ENCODE measurements around the gene FBXO36. TPM values are rescaled to one million over a fixed set of nuclear protein-coding genes. Genes with fewer than 3 reads are reported as not detected.

FBXO36 gene
- total and polyA plus RNA-seq, 2 donors (not counting 1 experiment from before 2014, with no cell fraction given): 0.49 to 1.5 TPM

DNA sequence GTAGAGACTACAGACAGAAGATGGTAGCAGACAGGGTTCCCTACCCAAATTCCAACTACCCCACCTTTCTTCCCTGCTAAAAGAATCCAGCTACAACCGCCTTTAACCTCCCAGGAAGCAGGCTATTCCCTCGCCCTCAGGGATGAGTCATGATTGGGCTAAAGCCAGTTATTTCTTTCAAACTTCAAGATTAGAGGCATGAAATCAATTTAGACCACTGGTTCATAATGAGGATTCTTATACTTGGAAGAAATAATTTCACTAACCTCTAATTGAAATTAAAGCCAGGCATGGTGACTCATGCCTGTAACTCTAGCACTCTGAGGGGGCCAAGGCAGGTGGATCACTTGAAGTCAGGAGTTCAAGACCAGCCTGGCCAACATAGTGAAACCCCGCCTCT lies 20.5 kb upstream of the FBXO36 start:
- peaks cover 99% of the 10 kb centered on the region for H3K79me2 ChIP-seq (ENCODE audit: control insufficient read depth, insufficient read depth, low read length)
- H3K27ac ChIP-seq (ENCODE audit: low read length in 2 of 2): no peak overlapping the region
- H2AFZ ChIP-seq (ENCODE audit: insufficient read depth, low read depth, low read length, poor library complexity, severe bottlenecking): no peak overlapping the region
- no peak for ATAC-seq (ENCODE audit: low read depth)
- Mint-ChIP-seq H3K4me3 (no peak overlapping the region), H3K9me3 (ENCODE audit: insufficient read depth) (no peaks in the 10 kb centered on the region), H3K4me1 (peaks cover 33% of the 10 kb centered on the region), H3K27me3 (no peaks in the 10 kb centered on the region), H3K27ac (no peak overlapping the region)
- H3K9ac ChIP-seq (ENCODE audit: low read length): no peak overlapping the region
- H3K4me3 ChIP-seq (ENCODE audit: control extremely low read depth in 1 of 5, extremely low read depth in 1 of 5, insufficient read depth in 1 of 5, low read depth in 2 of 5, low read length in 4 of 5): no peak overlapping the region
- intact Hi-C loops (cut with micrococcal nuclease): no loop called here
- ChIA-PET CTCF (no interaction called here), POLR2A (no interaction called here)
- no peak for DNase-seq
- H3K9me3 ChIP-seq (ENCODE audit: control extremely low read depth in 1 of 3, control insufficient read depth in 2 of 3, insufficient read depth in 1 of 3, low read length in 2 of 3): no peaks in the 10 kb centered on the region
- peaks cover 0 to 2% of the 10 kb centered on the region in 2 donors for H3K4me1 ChIP-seq (ENCODE audit: control insufficient read depth in 2 of 2, insufficient read depth in 2 of 2, low read length in 2 of 2)
- peaks cover 59% of the 10 kb centered on the region for H4K20me1 ChIP-seq (ENCODE audit: control insufficient read depth, insufficient read depth, low read length, poor library complexity, severe bottlenecking)
- peaks cover 0 to 13% of the 10 kb centered on the region in 2 experiments for H3K36me3 ChIP-seq (replicated peaks in 1 of 2; ENCODE audit: control extremely low read depth in 1 of 2, control insufficient read depth in 1 of 2, extremely low read depth in 1 of 2, insufficient read depth in 2 of 2, low read length in 1 of 2)
- H3K27me3 ChIP-seq (replicated peaks in 1 of 4; ENCODE audit: control extremely low read depth in 1 of 4, control insufficient read depth in 3 of 4, insufficient read depth in 4 of 4, low read length in 3 of 4): no peaks in the 10 kb centered on the region
- TF ChIP-seq, protein P1, sequence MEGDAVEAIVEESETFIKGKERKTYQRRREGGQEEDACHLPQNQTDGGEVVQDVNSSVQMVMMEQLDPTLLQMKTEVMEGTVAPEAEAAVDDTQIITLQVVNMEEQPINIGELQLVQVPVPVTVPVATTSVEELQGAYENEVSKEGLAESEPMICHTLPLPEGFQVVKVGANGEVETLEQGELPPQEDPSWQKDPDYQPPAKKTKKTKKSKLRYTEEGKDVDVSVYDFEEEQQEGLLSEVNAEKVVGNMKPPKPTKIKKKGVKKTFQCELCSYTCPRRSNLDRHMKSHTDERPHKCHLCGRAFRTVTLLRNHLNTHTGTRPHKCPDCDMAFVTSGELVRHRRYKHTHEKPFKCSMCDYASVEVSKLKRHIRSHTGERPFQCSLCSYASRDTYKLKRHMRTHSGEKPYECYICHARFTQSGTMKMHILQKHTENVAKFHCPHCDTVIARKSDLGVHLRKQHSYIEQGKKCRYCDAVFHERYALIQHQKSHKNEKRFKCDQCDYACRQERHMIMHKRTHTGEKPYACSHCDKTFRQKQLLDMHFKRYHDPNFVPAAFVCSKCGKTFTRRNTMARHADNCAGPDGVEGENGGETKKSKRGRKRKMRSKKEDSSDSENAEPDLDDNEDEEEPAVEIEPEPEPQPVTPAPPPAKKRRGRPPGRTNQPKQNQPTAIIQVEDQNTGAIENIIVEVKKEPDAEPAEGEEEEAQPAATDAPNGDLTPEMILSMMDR (IDR thresholded peaks at IDR 0.05): no peak
- TF ChIP-seq EZH2 (IDR thresholded peaks at IDR 0.05; ENCODE audit: borderline replicate concordance, insufficient read depth, low read depth, low read length, poor library complexity, severe bottlenecking): no peak
- H3K4me2 ChIP-seq (replicated peaks; ENCODE audit: low read depth, low read length, poor library complexity, severe bottlenecking): no peak overlapping the region
- WGBS (ENCODE audit: insufficient coverage): 100% methylated on average over 1 of the region's 3 CpGs

DNA sequence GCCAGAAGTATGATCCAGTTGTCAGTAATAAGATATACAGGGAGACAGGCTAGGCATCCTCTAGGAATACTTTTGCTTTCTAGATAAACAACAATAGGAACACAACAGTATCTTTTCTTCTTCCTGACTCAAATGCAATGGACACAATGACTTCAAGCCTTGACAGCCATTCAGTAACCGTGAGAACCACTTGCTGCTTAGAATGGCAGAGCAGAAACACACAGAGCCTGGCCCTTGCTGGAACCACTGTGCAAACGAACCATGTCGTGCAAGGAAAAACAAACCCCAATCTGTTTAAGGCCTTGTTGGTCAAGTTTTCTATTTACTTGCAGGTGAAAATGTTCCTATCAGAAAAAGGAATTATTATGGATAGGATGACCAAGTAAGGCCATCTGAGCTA lies 19.3 kb upstream of the FBXO36 start:
- H3K4me1 ChIP-seq (ENCODE audit: control insufficient read depth in 2 of 2, insufficient read depth in 2 of 2, low read length in 2 of 2): no peaks in the 10 kb centered on the region
- intact Hi-C loops (cut with micrococcal nuclease): no loop called here
- no peak overlapping the region for H2AFZ ChIP-seq (ENCODE audit: insufficient read depth, low read depth, low read length, poor library complexity, severe bottlenecking)
- H3K4me2 ChIP-seq (replicated peaks; ENCODE audit: low read depth, low read length, poor library complexity, severe bottlenecking): no peak overlapping the region
- TF ChIP-seq, protein P1 (IDR thresholded peaks at IDR 0.05): no peak
- TF ChIP-seq EZH2 (IDR thresholded peaks at IDR 0.05; ENCODE audit: borderline replicate concordance, insufficient read depth, low read depth, low read length, poor library complexity, severe bottlenecking): no peak
- Mint-ChIP-seq H3K27ac (no peak overlapping the region), H3K9me3 (ENCODE audit: insufficient read depth) (no peaks in the 10 kb centered on the region), H3K4me3 (no peak overlapping the region), H3K27me3 (no peaks in the 10 kb centered on the region), H3K4me1 (peaks cover 28% of the 10 kb centered on the region)
- ATAC-seq (ENCODE audit: low read depth) (no peak), DNase-seq (no peak)
- H3K27ac ChIP-seq (ENCODE audit: low read length in 2 of 2): no peak overlapping the region
- H3K27me3 ChIP-seq (replicated peaks in 1 of 4; ENCODE audit: control extremely low read depth in 1 of 4, control insufficient read depth in 3 of 4, insufficient read depth in 4 of 4, low read length in 3 of 4): no peaks in the 10 kb centered on the region
- CTCF ChIA-PET: no interaction called here
- H4K20me1 ChIP-seq (ENCODE audit: control insufficient read depth, insufficient read depth, low read length, poor library complexity, severe bottlenecking): peaks cover 54% of the 10 kb centered on the region
- peaks cover 99% of the 10 kb centered on the region for H3K79me2 ChIP-seq (ENCODE audit: control insufficient read depth, insufficient read depth, low read length)
- WGBS (ENCODE audit: insufficient coverage): 90% methylated on average over 1 of the region's 3 CpGs
- peaks cover 0 to 16% of the 10 kb centered on the region in 2 experiments for H3K36me3 ChIP-seq (replicated peaks in 1 of 2; ENCODE audit: control extremely low read depth in 1 of 2, control insufficient read depth in 1 of 2, extremely low read depth in 1 of 2, insufficient read depth in 2 of 2, low read length in 1 of 2)
- no peak overlapping the region for H3K4me3 ChIP-seq (ENCODE audit: control extremely low read depth in 1 of 5, extremely low read depth in 1 of 5, insufficient read depth in 1 of 5, low read depth in 2 of 5, low read length in 4 of 5)
- POLR2A ChIA-PET: no interaction called here
- no peaks in the 10 kb centered on the region for H3K9me3 ChIP-seq (ENCODE audit: control extremely low read depth in 1 of 3, control insufficient read depth in 2 of 3, insufficient read depth in 1 of 3, low read length in 2 of 3)
- H3K9ac ChIP-seq (ENCODE audit: low read length): no peak overlapping the region
